ENCODE measurements around the gene AFF2.

AFF2 gene

DNA sequence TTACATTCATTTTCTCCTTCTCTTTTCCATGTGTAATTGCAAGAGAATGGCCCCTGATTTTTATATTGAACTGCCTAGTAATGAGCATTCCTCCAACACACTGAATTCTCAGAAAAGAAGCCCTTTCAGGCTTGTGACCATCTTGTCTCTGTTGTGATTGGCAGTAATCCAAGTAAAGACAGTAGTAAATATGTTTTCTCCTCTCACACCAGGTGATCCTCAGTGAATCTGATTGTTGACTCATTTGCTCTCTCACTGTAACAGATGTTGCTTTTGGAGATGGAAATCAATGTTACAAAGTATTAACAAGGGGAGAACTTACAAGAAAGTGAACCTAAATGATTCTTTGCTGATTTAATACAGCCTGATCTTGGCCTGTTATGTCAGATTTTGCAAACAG, 271.0 kb downstream of the AFF2 start:
- no peak for DNase-seq

DNA sequence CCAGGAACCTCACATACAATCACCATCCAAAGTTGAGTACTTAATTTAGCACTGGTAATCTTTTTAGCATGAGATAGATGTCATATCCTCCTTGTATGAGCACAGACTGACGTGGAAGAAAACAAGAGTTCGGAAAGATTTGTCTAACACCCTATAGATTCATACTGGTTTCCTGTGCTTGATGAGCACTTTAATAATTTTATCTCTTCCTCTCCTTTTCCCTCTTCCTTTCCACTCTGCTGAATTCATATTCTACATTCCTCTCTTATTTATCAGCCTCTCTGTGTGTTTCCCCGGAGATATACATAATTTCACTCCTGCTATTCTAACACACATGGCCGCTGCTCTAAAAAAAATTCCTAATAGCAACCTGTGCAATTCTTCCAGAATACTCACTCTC, 273.9 kb downstream of the AFF2 start:
- no peak for DNase-seq

DNA sequence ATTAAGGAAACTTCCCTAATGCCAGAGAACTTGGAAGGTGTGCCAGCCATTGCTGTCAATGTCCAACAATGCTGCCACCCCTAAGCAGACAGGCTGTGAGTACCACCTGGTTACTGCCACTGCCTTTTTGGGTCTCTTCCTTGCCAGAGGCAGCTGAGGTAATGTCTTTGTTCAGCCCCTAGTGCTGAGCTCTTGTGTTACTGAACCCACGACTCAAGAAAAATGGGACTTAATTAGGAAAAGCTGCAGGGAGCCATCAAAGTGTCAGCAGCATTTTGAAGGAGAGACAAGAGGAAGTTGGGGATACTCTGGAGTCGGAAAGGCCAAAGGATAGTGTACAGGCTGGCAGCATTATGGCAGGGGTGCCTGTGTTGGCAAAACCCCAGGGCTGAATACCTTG, 283.7 kb downstream of the AFF2 start:
- no peak for DNase-seq

DNA sequence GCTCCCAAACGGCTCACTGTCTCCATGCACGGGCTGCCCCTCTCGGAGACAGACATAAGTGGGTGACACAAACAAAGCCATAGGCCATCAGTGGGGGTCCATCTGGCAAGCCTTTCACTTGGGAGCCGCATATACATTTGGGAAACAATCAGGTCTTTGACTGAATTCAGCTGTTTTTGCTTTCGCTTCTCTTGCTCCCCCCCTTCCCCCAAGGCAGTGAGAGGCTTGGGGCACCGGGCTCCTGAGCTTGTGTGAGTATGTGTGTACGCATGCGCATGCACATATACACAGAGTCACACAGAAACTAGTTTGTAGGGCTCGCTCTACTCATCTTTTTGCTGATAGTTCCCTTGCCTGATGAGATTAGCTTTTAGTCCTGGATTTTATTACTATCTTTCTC, 284.4 kb downstream of the AFF2 start:
- DNase-seq: no peak

DNA sequence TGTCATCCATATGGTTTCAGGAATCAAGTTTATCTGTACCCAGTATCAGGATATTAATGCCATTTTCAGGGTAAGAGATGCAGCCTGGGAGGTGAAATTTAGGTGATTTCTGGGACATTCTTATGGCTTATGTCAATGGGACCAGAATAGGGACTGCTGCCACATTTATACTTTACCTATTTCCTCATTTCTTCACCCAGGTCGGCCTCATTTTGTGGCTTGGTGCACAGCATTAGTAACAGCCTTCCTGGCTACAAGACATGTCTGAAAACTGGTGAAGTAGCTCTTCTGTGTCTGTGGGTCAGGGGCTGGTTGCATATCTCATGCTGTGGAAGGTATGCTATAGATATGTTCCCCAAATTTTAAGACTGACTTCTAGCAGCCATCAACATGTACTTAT, 284.8 kb downstream of the AFF2 start:
- no peak for DNase-seq

DNA sequence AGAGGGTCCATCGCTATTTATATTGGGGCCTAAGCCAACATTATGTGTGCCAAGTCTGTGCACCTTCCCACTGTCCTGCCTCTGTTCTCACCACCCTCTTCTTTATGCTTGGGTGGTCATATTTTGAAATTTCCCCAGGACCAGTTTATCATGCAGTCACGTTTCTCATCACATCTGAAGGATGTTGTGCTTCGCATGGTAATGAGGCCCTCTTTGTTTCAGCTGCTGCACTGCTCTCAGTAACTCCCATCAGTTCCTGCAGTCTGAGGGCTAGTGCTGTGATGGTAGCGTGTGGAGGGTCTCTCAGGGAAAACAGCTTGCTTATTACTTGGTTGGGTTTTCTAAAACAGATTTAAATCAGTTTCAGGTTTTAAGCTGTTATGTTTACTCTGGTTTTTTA, 288.0 kb downstream of the AFF2 start:
- DNase-seq: no peak

DNA sequence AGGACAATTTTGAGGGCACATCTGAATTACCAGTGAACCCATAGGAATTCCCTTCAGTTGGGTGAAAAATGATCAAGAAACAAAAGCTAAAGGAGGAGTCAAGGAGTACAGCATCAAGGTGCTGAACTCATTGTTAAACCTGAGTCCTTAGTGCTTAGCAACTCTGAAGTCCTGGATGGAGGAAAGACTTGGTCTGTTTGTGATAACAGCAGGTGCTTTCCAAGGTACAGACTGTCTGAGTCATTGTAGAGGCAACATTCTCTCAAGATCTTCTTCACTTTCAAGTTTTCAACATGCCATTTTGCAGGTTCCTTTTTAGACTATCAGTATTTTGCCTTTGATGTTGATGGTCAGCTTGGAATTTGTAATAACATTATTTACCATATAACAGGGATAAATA, 293.9 kb downstream of the AFF2 start:
- no peak for DNase-seq

DNA sequence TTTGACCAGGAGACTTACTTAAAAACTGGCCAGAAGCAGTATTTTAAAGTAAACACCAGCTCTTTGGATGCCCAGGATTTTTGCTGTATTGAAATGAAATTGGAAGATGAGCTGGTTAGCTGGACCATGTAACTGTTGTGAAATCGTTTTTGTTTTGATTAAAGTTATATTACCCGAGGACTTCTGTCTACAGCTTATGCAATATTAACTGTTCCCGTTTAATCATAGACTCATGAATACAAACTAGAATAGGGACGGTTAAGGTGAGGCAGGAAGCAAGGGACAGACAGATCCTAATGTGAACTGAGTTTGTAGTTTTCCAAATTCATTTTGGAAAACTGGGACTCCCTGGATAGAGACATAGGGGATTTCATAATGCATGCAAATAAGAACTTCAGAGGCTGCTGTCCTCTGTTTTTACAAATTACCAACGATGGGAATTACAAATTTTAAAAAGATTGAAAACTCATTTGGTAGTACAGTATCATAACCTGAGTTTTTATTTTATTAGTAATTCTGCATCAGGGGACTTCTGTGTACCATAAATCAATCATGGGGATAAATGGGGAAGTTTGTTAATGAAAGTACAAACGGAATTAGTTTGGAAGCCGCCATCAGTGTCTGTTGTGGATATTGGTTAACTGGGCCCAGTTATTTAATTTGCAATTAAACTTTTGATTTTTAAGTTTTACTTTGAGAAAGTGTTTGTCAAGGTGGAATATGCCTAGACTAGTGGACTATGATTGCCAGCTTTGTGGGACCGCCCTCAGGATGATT, 304.4 kb downstream of the AFF2 start:
- DNase-seq: no peak

DNA sequence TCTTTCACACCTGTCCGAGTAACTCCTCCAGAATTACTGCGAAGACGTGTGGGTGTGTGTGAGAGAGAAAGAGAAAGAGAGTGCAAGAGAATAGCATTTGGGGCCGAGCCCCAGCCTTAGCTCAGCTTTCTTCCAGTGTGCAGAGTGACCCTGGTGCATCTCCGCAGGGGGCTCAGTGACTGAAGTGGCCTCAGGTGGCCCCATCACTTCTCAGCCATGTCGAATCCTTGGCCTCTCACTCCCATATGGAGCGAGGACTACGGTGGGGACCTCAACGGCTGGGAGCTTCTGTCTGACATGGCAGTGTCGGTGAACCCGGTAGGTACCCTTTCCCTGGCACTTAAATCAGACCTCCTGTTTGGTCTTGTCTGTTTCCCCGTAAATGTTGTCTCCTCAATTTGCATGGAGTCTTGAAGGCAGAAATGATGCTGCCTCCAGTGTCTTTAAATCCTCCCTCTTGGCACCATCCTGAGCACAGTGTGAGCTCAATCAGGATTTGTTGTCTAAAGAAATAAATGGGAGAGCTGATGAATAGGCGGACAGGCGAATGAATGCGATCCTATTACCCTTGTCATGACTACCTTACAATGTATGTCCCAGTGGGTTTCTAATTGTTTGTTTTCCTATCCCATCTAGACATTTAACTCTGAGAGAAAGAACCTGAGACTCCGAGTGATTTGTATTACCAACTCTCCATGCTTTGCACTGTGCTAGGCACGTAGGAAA, 305.9 kb downstream of the AFF2 start:
- no peak for DNase-seq

DNA sequence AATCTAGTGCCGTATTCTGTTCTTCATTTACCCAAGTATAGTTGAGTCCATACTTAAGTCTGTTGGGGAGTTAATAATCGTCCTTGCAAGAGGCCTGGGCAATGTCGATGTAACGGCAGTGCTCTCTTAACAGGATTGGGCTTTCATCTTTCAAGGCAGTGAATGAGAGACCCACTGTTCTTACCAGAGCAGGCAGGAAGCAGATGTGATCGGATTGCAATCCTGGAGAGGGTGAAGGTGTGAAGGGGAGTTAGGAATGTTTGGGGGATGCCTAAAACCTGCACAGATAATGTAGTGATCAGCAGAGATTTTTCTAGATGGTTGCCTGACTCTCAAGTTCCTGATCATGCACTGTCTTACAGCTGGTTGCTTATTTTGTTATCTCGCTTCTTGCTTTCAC, 308.4 kb downstream of the AFF2 start:
- DNase-seq: no peak

DNA sequence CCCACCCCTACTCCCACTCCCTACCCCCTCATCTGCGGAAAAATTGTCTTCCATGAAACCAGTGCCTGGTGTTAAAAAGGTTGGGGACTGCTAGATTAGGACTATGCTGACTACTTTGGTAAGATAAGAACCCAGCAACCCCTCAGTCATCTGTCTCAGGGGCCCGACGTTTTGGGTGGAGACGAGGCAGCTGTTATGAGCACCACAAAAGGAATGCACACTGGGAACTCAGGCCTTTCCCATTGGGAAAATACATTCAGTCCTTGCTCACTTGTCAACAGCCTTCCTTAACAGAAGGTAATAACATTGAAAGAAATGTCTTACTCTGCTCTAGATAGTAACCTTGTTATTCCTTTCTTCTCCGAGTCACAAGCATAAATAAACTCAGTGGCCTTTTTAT, 310.8 kb downstream of the AFF2 start:
- DNase-seq: no peak

DNA sequence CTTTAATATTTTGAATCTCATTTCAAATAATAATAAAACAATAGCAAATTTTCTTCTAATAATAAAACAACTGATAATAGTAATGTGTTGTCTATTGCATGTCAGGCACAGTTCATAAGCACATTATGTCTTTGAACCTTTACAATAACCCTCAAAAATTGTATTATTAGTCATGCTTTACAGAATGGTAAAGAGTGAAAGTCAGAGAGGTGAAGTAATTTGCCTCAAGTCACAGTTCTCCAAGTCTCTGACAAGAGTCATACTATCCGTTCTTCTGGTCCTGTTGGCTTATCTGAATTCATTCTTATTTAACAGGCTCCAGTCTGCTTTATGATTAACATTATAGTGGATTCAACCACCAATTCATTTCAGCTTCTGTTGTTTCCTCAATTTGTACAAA, 313.0 kb downstream of the AFF2 start:
- DNase-seq: no peak

DNA sequence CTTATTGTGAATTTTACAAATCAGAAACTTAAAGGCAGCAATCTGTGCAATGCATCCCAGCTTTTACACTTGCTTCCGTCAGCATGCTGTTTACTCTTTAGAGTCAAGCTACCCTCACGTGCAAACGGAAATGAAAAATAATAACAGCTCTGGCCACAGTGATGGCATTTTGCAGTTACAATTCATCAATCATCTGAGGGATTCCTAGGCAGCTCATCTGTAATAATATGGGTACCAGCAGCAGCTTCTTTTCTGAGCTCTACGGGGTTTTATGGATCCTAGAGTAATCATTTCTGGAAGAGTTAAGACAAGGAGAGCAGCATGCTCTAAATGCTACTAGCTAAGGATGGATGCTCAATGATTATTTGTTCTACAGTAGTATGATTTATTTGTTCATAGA, 313.6 kb downstream of the AFF2 start:
- no peak for DNase-seq

DNA sequence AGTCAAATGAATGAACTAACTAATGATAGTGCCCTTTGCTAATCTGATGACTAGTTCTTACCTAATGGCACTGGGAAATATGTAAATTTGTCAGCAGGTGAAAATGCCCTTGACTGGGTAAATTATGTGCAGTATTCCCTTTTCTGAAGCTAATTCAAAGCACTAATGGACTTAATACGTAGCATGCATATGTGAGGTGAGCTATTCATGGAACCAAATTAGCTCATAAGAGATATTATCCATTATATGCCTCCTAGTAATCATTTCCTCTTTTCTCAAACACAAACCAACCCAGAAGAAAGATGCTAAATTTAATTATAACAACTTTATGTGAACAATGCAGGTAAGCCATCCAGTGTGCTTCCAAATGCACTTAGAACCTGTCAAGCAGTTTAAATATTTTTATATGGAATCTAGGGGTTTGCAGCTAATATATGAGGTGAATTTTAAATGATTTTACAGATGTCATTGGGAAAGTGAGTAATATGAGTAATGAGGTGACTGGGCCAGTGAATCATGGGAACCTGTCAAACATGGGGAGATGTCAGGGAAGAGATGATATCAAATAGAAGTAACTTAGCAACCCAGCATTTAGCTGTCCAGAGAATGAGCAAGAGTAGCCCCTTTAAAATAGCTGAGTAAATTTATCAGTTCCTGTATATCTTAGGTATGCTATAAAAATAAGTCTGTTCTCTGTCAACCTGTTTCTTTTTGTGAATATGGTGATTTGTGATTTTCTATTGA, 315.0 kb downstream of the AFF2 start:
- DNase-seq: no peak

DNA sequence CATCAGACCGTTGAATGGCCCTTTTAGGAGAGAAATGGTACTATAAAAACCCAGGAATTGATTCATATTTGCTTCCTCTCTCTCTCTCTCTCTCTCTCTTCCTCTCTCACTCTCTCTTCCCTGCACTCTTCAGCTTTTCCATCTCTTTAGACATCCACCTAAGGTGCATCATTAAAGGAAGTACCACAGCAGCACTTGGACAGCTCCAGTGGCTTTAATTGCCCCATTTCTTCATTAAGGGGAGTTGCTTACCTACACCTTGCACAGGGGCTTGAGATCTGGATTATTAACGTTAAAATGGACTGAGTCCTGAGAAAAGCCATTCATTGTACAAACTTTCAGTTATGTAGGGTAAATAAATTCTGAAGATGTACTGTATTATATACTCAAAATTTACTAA, 323.6 kb downstream of the AFF2 start:
- DNase-seq: no peak

DNA sequence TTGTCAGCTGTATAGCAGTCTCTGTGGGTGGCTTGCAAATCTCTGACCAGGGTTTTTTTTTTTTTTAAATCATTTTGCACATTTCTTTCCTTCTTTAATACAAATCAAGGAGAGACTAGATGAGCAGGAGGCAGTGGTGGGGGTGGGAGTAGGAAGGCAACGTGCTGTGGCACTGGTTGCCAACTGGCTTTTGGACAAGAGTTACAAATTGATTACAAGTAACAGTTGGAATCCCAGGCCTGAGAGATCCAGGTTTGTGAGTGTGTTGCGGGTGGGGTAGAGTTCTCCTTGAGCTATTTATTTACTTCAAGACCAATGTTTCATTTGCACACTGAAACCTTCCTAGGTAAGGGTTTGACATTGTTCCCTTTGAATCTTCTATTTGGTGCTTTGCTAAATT, 325.3 kb downstream of the AFF2 start:
- no peak for DNase-seq

DNA sequence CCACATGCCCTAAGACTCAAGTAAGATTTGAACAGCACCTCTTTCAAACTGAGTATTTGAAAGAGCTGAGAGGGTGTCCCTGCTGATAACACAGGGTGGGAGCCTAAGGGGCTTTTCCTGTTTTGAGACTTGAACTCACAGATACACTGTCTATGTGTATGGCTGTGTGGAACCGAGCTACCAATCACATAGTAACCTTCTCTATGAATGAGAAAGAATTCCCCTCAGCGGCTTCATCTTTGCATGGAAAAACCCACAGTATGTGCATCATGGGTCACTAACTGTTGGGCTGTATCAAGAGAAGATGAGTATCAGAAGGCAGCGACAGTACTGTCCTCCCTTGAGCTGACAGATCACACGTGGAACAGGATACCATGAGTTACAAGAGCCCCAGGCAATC, 336.3 kb downstream of the AFF2 start:
- DNase-seq: no peak

DNA sequence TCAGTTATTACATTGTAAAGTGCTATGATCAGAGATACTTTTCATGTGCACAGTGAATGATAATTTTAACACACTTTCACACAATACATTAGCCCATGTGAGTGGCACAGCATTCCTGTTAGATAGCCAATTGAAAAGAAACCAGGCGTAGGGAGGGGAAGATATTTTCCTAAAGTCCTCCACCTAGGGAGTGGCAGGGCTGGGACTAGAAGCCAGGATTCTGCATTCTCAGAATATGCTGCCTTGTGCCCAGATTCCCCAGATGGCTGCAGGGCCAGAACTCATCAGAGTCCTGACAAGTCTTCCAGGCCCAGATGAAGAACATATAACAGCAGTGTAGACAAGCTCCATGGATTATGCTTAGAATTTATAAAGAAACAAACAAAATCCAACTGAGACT, 350.2 kb downstream of the AFF2 start:
- no peak for DNase-seq

DNA sequence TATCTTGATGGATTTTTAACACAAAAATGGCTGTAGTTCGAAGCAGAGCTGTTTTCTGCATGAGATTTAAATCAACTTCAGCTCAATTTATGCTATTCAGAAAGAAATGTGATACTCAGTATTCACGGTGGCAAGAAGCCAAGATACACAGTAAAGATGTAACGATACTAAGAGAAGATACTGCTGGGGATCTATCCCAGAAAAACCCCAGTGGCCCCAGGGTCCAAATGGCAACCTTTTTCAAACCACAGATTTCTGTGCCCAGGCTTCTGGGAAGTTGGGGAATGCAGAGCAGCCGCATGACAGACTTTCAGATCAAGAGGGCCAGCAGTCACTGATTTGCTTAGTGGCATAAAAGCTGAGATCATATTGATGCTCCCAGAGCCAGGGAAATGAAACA, 353.9 kb downstream of the AFF2 start:
- no peak for DNase-seq

DNA sequence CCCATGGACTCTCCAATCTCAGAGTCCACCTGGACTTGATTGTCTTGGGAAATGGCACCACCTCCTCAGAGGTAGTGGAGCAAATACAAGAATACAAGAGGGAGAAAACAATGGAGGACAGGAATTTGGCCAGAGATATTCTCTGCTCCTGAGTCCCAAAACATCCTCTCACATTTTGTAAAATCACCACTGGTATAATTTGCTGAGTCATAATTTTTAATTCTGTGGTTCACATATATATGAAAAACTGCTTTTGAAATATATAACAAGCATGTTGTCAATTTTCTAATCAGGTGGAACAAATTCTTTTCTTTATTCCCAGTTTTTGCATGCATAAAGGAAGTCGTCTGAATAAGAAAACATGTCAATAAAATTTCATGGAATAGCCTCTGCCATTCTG, 356.1 kb downstream of the AFF2 start:
- DNase-seq: no peak

DNA sequence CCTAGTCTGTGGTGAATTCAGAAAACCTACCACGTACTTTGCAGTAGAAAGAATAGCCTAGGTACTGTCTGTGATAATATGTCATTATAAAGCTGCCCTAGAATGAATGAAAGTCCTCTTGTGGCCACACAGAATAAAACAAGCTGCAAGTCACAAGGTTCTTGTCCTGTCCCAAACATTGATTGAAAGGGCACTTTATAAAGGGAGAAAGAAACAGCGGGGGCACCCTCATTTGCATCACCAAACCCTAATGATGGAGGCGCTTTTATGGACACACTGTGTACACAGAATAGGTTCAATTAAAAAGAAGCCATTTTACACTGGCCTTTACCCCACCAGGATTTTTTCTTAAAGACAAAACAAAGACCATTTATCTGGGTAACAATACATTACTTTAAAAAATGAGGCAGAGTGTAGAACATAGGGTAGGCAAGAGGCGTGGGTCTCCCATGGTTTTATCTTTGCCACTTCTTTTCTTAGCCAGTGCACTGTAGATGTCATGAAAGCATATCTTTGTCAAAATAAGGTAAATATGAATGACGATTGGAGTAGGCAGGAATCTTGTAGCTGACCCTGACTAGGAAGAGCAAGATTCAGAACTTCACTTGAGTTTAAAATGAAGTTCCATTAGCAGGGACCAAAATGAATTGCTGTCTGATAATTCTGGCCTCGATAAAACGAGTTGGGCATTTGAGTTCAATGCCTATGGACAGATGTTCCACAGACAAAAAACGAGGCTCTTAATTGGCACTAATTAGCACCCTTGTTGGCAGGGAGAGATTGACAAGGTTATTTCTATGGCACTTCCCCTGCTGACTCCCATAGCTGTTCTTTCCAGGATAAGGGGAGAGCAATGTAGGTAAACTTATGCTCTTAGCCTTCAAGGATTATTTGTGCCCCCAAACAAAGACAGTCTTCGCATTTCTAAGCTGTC, 365.1 kb downstream of the AFF2 start:
- no peak for DNase-seq

DNA sequence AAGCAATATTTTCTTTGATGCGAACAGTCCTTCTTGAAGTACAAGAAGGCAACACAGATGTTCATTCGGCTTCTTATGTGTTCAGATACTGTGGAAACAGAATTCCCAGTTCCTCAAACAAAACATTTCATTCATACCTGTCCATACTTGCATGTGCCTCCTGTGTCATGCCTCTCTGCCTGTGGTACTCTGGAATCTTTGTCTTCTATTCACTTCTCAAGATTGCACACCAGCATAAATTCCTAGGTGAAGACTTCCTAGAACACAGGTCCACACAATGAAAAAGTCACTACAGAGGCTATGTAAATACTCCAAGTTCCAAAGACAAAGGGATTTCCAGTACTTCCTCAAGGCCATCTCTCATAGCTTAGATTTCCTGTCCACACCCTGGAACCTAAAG, 367.2 kb downstream of the AFF2 start:
- no peak for DNase-seq

Data from stimulated activated CD4-positive, alpha-beta T cell treated with anti-CD3 and anti-CD28 coated beads, Interleukin-4, amount 100 ng/mL, for 4 hours (primary cell).